Kidney tubule cell (primary cell): ENCODE data around the gene IVD.

Source experiments
- DNase-seq: peaks from one replicate; pipeline ENCODE4 v3.0.0-alpha.2; 2018; ENCODE audit warnings: low spot score

IVD gene

GRCh38 chr15:40415226-40415625 is 9.6 kb downstream of the IVD start:
- DNase-seq = no peak

GRCh38 chr15:40416056-40416455 is 10.5 kb downstream of the IVD start:
- DNase-seq = no peak

- no peak for DNase-seq
Observed at GRCh38 chr15:40418126-40418525, 12.5 kb downstream of the IVD start.

- no peak for DNase-seq
Observed at GRCh38 chr15:40420071-40420713, 14.6 kb downstream of the IVD start.

GRCh38 chr15:40420793-40421192 is 15.2 kb downstream of the IVD start:
- DNase-seq = peak; percentile 69

GRCh38 chr15:40421246-40422157 is 15.9 kb downstream of the IVD start:
- DNase-seq = peak; percentile 70

- DNase-seq = no peak
Observed at GRCh38 chr15:40424483-40425115, 19.0 kb downstream of the IVD start.

GRCh38 chr15:40425681-40426080 is 20.1 kb downstream of the IVD start:
- no peak for DNase-seq

GRCh38 chr15:40427188-40427587 is 21.6 kb downstream of the IVD start:
- DNase-seq = no peak

- DNase-seq = no peak
Observed at GRCh38 chr15:40428185-40428584, 22.6 kb downstream of the IVD start.

GRCh38 chr15:40429068-40429710 is 23.6 kb downstream of the IVD start:
- no peak for DNase-seq

GRCh38 chr15:40430271-40430805 is 24.7 kb downstream of the IVD start:
- peak; percentile 29 for DNase-seq

GRCh38 chr15:40435023-40435709 is 29.6 kb downstream of the IVD start:
- DNase-seq = no peak

- no peak for DNase-seq
Observed at GRCh38 chr15:40435710-40436089, 30.1 kb downstream of the IVD start.

GRCh38 chr15:40436116-40436891 is 30.7 kb downstream of the IVD start:
- no peak for DNase-seq

GRCh38 chr15:40436892-40437751 is 31.5 kb downstream of the IVD start:
- DNase-seq = no peak

- no peak for DNase-seq
Observed at GRCh38 chr15:40437752-40438687, 32.4 kb downstream of the IVD start.

- DNase-seq = no peak
Observed at GRCh38 chr15:40438712-40439111, 33.1 kb downstream of the IVD start.
